Hepatocyte (in vitro differentiated cells): ENCODE data around the gene SLCO3A1. TPM values are rescaled to one million over a fixed set of nuclear protein-coding genes. Genes with fewer than 3 reads are reported as not detected.

Experiments
- DNase-seq: peaks from one replicate; pipeline ENCODE4 v3.0.0-alpha.2; 2016; ENCODE audit warnings: low spot score
- H2AFZ ChIP-seq: fragments of 200-600 bp; sonication (generic); 2 replicates; pipeline ENCODE4 v1.6.0; 2016; ENCODE audit warnings: antibody characterized with exemption, mild to moderate bottlenecking
- H3K27ac ChIP-seq: fragments of 200-600 bp; sonication (generic); 2 replicates; pipeline ENCODE4 v1.5.1; 2016; ENCODE audit warnings: mild to moderate bottlenecking
- H3K27me3 ChIP-seq: fragments of 200-600 bp; sonication (generic); 2 replicates; pipeline ENCODE4 v1.6.1; 2016
- H3K36me3 ChIP-seq: fragments of 200-600 bp; sonication (generic); replicated peaks from 2 replicates; pipeline ENCODE4 v1.5.1; 2016; ENCODE audit warnings: low read depth; ENCODE audit not compliant: insufficient read depth
- H3K4me1 ChIP-seq: fragments of 200-600 bp; sonication (generic); 2 replicates; pipeline ENCODE4 v1.5.1; 2016; ENCODE audit warnings: mild to moderate bottlenecking, moderate library complexity; ENCODE audit not compliant: insufficient read depth
- H3K4me2 ChIP-seq: fragments of 200-600 bp; sonication (generic); 2 replicates; pipeline ENCODE4 v1.6.0; 2016
- H3K4me3 ChIP-seq: fragments of 200-600 bp; sonication (generic); 2 replicates; pipeline ENCODE4 v1.5.1; 2016; ENCODE audit warnings: mild to moderate bottlenecking
- H3K79me2 ChIP-seq: fragments of 200-600 bp; sonication (generic); 2 replicates; pipeline ENCODE4 v1.6.0; 2017; ENCODE audit warnings: mild to moderate bottlenecking
- H3K9me2 ChIP-seq: fragments of 200-600 bp; sonication (generic); replicated peaks from 2 replicates; pipeline ENCODE4 v1.6.0; 2017; ENCODE audit warnings: mild to moderate bottlenecking; ENCODE audit not compliant: insufficient read depth
- H3K9me3 ChIP-seq: fragments of 200-600 bp; sonication (generic); 2 replicates; pipeline ENCODE4 v1.5.1; 2016; ENCODE audit warnings: low read depth, mild to moderate bottlenecking
- H4K20me1 ChIP-seq: fragments of 200-600 bp; sonication (generic); 2 replicates; pipeline ENCODE4 v1.6.0; 2016; ENCODE audit warnings: mild to moderate bottlenecking; ENCODE audit not compliant: insufficient read depth, poor library complexity, severe bottlenecking
- CTCF ChIP-seq: fragments of 200-600 bp; sonication (generic); IDR thresholded peaks from 2 replicates; pipeline ENCODE4 v1.5.1; 2016; ENCODE audit warnings: antibody characterized with exemption, mild to moderate bottlenecking; ENCODE audit not compliant: poor library complexity
- EZH2 ChIP-seq: fragments of 200-600 bp; sonication (generic); IDR thresholded peaks from 2 replicates; pipeline ENCODE4 v1.6.1; 2016; ENCODE audit warnings: antibody characterized with exemption, mild to moderate bottlenecking, borderline replicate concordance
- EZH2phosphoT487 ChIP-seq: fragments of 200-600 bp; sonication (generic); IDR thresholded peaks from one replicate; pipeline ENCODE4 v1.6.1; 2018; ENCODE audit warnings: antibody characterized with exemption, mild to moderate bottlenecking, low read depth, moderate library complexity; ENCODE audit not compliant: unreplicated experiment, severe bottlenecking
- WGBS: methylation state at CpG from one replicate; pipeline ENCODE4 v1.1.6; 2016; ENCODE audit warnings: low lambda C conversion rate; ENCODE audit errors: missing lambda C conversion rate; 5-methylcytosine and 5-hydroxymethylcytosine counted together
- polyA plus RNA-seq: library from polyadenylated mRNA; unstranded; fragments of >200 nt; fragmentation: Nextera tagmentation; extraction: Ambion mirVana; gene quantifications from 2 replicates; pipeline ENCODE4 v1.2.1, GENCODE V29; 2016
- total RNA-seq: library from RNA; depleted of rRNA; stranded (reverse); fragments of >200 nt; gene quantifications from 2 replicates; pipeline ENCODE4 v1.2.3, GENCODE V29; 2014

Gene SLCO3A1
- total and polyA plus RNA-seq, 2 experiments from 2014 or later, result 1.3 to 5.4 TPM

- no peaks in the 10 kb centered on the region for H3K9me2 ChIP-seq
- no peaks in the 10 kb centered on the region for H4K20me1 ChIP-seq
- no peak overlapping the region for H2AFZ ChIP-seq
- no peaks in the 10 kb centered on the region for H3K36me3 ChIP-seq
- no peak overlapping the region for H3K27ac ChIP-seq
- TF ChIP-seq EZH2phosphoT487 (no peak), EZH2 (no peak), CTCF (no peak)
- H3K79me2 ChIP-seq, result no peaks in the 10 kb centered on the region
- peaks cover 4% of the 10 kb centered on the region for H3K27me3 ChIP-seq
- H3K9me3 ChIP-seq, result no peaks in the 10 kb centered on the region
- DNase-seq, result no peak
- WGBS, result 94% methylated on average over 1 of the region's 1 CpG
- no peak overlapping the region for H3K4me2 ChIP-seq
- no peaks in the 10 kb centered on the region for H3K4me1 ChIP-seq
- H3K4me3 ChIP-seq, result no peak overlapping the region
These were observed 158.8 kb downstream of the SLCO3A1 start for GRCh38 chr15:92012368-92012629.

GRCh38 chr15:92012881-92013280 lies 159.4 kb downstream of the SLCO3A1 start:
- H3K4me1 ChIP-seq, result no peaks in the 10 kb centered on the region
- no peak overlapping the region for H3K4me3 ChIP-seq
- TF ChIP-seq CTCF (no peak), EZH2 (no peak), EZH2phosphoT487 (no peak)
- H3K9me2 ChIP-seq, result no peaks in the 10 kb centered on the region
- no peaks in the 10 kb centered on the region for H3K9me3 ChIP-seq
- no peaks in the 10 kb centered on the region for H3K36me3 ChIP-seq
- H3K4me2 ChIP-seq, result no peak overlapping the region
- H3K79me2 ChIP-seq, result no peaks in the 10 kb centered on the region
- 96% methylated on average over 6 of the region's 6 CpGs for WGBS
- no peaks in the 10 kb centered on the region for H4K20me1 ChIP-seq
- peaks cover 4% of the 10 kb centered on the region for H3K27me3 ChIP-seq
- no peak overlapping the region for H2AFZ ChIP-seq
- H3K27ac ChIP-seq, result no peak overlapping the region
- no peak for DNase-seq

GRCh38 chr15:92014281-92015030 lies 160.9 kb downstream of the SLCO3A1 start:
- DNase-seq, result no peak
- no peak overlapping the region for H2AFZ ChIP-seq
- no peaks in the 10 kb centered on the region for H4K20me1 ChIP-seq
- no peaks in the 10 kb centered on the region for H3K79me2 ChIP-seq
- no peak overlapping the region for H3K4me3 ChIP-seq
- H3K9me3 ChIP-seq, result no peaks in the 10 kb centered on the region
- peaks cover 4% of the 10 kb centered on the region for H3K27me3 ChIP-seq
- no peak overlapping the region for H3K4me2 ChIP-seq
- TF ChIP-seq CTCF, result no peak
- TF ChIP-seq EZH2, result no peak
- H3K4me1 ChIP-seq, result no peaks in the 10 kb centered on the region
- H3K27ac ChIP-seq, result no peak overlapping the region
- H3K36me3 ChIP-seq, result no peaks in the 10 kb centered on the region
- no peaks in the 10 kb centered on the region for H3K9me2 ChIP-seq
- WGBS, result 72% methylated on average over 6 of the region's 6 CpGs
